ENCODE results near the gene TMEM52. TPM values are rescaled to one million over a fixed set of nuclear protein-coding genes. Genes with fewer than 3 reads are reported as not detected.
A peak's percentile ranks its signal among the peaks of the same experiment; 100 is the strongest.

Gene TMEM52
- total and polyA plus RNA-seq, 4 donors, result 2.6 to 13.1 (median 3.0) TPM

DNA sequence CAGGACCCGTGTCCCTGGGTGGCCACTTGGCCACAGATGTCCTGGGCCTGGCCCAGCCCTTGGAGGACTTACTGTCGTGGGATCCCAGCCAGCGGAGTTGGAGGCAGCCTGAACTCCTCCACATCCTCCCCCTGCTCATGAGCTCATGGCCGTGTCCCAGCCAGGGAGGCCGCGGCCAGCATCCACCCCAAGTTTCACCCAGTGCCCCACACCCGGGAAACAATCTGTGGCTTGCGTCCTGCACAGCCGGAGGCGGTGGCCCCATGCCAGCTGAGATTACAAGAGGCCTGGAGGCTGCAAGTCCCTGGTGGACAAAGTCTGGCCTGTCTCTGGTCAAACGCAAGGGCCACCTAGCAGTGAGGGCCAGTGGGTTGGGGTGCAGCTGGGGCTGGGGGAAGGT is 27.5 kb upstream of the TMEM52 start:
- WGBS, result 42% methylated on average over 11 of the region's 11 CpGs
- TF ChIP-seq RAD21 (IDR thresholded peaks at IDR 0.05) (peak in 1 of 2 donors; percentile 4), HNF4A (conservative IDR thresholded peaks at IDR 0.05) (peak in 1 of 2 donors; percentile 9), GABPA (IDR thresholded peaks at IDR 0.05 in 1 of 2, conservative IDR thresholded peaks at IDR 0.05 in 1 of 2) (no peak)
- Histone ChIP-seq H3K4me1 (ENCODE audit: control insufficient read depth in 4 of 4, insufficient read depth in 4 of 4, low read length in 3 of 4) (peaks cover 8 to 23% (median 19%) of the 10 kb centered on the region in 4 donors), H3K9me3 (ENCODE audit: control insufficient read depth in 4 of 4, low read length in 3 of 4) (peaks cover 0 to 1% (median 0%) of the 10 kb centered on the region in 4 donors), H3K9ac (ENCODE audit: low read depth in 1 of 2, low read length in 2 of 2) (no peak overlapping the region), H3K27ac (ENCODE audit: low read depth in 1 of 2, low read length in 2 of 2) (no peak overlapping the region), H3K27me3 (ENCODE audit: control insufficient read depth in 4 of 4, insufficient read depth in 4 of 4, low read length in 3 of 4) (no peaks in the 10 kb centered on the region), H3K4me3 (ENCODE audit: low read depth in 1 of 3, low read length in 3 of 3) (no peak overlapping the region), H3K36me3 (ENCODE audit: control insufficient read depth in 4 of 4, insufficient read depth in 3 of 4, low read depth in 1 of 4, low read length in 3 of 4) (no peaks in the 10 kb centered on the region)
- DNase-seq (ENCODE audit: low spot score), result no peak

DNA sequence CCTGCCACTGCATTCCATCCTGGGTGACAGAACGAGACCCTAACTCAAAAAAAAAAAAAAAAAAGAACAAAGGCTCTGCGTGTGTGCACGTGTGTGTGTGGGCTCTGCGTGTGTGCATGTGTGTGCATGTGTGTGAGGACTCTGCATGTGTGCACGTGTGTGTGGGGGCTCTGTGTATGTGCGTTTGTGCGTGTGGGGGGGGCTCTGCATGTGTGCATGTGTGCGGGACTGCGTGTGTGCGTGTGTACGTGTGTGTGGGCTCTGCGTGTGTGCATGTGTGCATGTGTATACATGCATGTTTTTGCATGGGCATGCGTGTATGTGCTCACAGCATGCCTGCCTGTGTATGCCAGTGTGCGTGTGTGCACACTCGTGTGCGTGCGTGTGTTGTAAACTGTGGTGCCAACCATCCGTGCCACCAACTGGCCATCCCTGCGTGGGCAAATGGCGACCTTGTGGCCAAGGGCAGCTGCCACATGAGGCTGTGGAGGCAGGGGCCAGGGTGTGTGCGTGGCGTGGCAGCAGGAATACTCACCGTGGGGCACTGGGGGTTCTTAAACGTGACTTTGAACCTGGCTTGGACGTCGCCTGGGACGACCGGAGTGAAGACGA is 26.8 kb upstream of the TMEM52 start:
- H3K27ac ChIP-seq (ENCODE audit: low read depth in 1 of 2, low read length in 2 of 2), result no peak overlapping the region
- 92% methylated on average over 29 of the region's 29 CpGs for WGBS

DNA sequence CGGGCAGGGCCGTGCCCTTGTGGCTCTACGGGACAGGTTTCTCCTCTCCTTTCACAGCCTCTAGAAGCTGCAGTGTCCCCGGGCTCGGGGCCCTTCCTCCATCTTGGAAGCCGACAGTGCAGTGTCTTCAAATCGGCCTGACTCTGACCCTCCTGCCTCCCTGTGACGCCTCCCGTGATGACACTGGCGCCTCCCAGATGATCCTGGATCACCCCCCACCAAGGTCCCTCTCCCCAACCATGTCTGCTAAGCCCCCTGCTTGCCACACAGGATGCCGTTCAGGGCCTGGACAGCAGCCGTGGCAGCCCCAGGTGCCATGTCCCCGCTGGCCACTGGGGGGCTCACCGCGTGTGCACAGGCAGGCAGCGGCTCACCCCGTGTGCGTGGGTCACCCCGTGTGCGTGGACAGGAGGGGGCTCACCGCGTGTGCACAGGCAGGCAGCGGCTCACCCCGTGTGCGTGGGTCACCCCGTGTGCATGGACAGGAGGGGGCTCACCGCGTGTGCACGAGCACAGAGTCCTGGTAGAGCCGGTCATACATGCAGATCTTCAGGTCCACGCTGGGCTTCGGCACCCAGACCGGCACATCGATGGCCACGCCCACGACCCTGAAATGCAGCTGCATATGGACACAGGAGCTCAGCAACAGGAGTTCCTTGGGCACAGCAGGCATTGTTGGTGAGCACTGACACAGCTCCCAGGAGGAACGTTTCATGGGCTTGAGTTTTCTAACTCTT is 24.9 kb upstream of the TMEM52 start:
- Histone ChIP-seq H3K4me3 (ENCODE audit: low read depth in 1 of 3, low read length in 3 of 3) (peak overlapping the region in 2 of 3 donors; percentile 9 to 29), H3K9me3 (ENCODE audit: control insufficient read depth in 4 of 4, low read length in 3 of 4) (no peaks in the 10 kb centered on the region), H3K27ac (ENCODE audit: low read depth in 1 of 2, low read length in 2 of 2) (no peak overlapping the region), H3K9ac (ENCODE audit: low read depth in 1 of 2, low read length in 2 of 2) (no peak overlapping the region), H3K27me3 (ENCODE audit: control insufficient read depth in 4 of 4, insufficient read depth in 4 of 4, low read length in 3 of 4) (no peaks in the 10 kb centered on the region), H3K36me3 (ENCODE audit: control insufficient read depth in 4 of 4, insufficient read depth in 3 of 4, low read depth in 1 of 4, low read length in 3 of 4) (no peaks in the 10 kb centered on the region), H3K4me1 (ENCODE audit: control insufficient read depth in 4 of 4, insufficient read depth in 4 of 4, low read length in 3 of 4) (peaks cover 10 to 29% (median 23%) of the 10 kb centered on the region in 4 donors)
- no peak for TF ChIP-seq RXRA (IDR thresholded peaks at IDR 0.05)
- TF ChIP-seq, protein P1, sequence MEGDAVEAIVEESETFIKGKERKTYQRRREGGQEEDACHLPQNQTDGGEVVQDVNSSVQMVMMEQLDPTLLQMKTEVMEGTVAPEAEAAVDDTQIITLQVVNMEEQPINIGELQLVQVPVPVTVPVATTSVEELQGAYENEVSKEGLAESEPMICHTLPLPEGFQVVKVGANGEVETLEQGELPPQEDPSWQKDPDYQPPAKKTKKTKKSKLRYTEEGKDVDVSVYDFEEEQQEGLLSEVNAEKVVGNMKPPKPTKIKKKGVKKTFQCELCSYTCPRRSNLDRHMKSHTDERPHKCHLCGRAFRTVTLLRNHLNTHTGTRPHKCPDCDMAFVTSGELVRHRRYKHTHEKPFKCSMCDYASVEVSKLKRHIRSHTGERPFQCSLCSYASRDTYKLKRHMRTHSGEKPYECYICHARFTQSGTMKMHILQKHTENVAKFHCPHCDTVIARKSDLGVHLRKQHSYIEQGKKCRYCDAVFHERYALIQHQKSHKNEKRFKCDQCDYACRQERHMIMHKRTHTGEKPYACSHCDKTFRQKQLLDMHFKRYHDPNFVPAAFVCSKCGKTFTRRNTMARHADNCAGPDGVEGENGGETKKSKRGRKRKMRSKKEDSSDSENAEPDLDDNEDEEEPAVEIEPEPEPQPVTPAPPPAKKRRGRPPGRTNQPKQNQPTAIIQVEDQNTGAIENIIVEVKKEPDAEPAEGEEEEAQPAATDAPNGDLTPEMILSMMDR (IDR thresholded peaks at IDR 0.05; ENCODE audit: low read depth, low read length, missing input control), result peak; percentile 73
- TF ChIP-seq TAF1 (conservative IDR thresholded peaks at IDR 0.05), result no peak
- TF ChIP-seq, protein P2, sequence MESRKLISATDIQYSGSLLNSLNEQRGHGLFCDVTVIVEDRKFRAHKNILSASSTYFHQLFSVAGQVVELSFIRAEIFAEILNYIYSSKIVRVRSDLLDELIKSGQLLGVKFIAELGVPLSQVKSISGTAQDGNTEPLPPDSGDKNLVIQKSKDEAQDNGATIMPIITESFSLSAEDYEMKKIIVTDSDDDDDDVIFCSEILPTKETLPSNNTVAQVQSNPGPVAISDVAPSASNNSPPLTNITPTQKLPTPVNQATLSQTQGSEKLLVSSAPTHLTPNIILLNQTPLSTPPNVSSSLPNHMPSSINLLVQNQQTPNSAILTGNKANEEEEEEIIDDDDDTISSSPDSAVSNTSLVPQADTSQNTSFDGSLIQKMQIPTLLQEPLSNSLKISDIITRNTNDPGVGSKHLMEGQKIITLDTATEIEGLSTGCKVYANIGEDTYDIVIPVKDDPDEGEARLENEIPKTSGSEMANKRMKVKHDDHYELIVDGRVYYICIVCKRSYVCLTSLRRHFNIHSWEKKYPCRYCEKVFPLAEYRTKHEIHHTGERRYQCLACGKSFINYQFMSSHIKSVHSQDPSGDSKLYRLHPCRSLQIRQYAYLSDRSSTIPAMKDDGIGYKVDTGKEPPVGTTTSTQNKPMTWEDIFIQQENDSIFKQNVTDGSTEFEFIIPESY (IDR thresholded peaks at IDR 0.05), result no peak
- peak in 1 of 2 donors; percentile 78 for TF ChIP-seq RAD21 (IDR thresholded peaks at IDR 0.05)
- TF ChIP-seq, protein P3, sequence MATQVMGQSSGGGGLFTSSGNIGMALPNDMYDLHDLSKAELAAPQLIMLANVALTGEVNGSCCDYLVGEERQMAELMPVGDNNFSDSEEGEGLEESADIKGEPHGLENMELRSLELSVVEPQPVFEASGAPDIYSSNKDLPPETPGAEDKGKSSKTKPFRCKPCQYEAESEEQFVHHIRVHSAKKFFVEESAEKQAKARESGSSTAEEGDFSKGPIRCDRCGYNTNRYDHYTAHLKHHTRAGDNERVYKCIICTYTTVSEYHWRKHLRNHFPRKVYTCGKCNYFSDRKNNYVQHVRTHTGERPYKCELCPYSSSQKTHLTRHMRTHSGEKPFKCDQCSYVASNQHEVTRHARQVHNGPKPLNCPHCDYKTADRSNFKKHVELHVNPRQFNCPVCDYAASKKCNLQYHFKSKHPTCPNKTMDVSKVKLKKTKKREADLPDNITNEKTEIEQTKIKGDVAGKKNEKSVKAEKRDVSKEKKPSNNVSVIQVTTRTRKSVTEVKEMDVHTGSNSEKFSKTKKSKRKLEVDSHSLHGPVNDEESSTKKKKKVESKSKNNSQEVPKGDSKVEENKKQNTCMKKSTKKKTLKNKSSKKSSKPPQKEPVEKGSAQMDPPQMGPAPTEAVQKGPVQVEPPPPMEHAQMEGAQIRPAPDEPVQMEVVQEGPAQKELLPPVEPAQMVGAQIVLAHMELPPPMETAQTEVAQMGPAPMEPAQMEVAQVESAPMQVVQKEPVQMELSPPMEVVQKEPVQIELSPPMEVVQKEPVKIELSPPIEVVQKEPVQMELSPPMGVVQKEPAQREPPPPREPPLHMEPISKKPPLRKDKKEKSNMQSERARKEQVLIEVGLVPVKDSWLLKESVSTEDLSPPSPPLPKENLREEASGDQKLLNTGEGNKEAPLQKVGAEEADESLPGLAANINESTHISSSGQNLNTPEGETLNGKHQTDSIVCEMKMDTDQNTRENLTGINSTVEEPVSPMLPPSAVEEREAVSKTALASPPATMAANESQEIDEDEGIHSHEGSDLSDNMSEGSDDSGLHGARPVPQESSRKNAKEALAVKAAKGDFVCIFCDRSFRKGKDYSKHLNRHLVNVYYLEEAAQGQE (IDR thresholded peaks at IDR 0.05), result peak; percentile 53
- no peak for TF ChIP-seq GABPA (IDR thresholded peaks at IDR 0.05 in 1 of 2, conservative IDR thresholded peaks at IDR 0.05 in 1 of 2)
- TF ChIP-seq HNF4G (IDR thresholded peaks at IDR 0.05), result no peak
- no peak for TF ChIP-seq EGR1 (IDR thresholded peaks at IDR 0.05; ENCODE audit: low read depth in 2 of 2)
- TF ChIP-seq, protein P4, sequence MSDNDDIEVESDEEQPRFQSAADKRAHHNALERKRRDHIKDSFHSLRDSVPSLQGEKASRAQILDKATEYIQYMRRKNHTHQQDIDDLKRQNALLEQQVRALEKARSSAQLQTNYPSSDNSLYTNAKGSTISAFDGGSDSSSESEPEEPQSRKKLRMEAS (IDR thresholded peaks at IDR 0.05), result no peak
- DNase-seq (ENCODE audit: low spot score), result peak; percentile 65
- 17% methylated on average over 37 of the region's 37 CpGs for WGBS

More for the DNA sequence above, 26.8 kb upstream of the TMEM52 start:
- Histone ChIP-seq H3K27me3 (ENCODE audit: control insufficient read depth in 4 of 4, insufficient read depth in 4 of 4, low read length in 3 of 4) (no peaks in the 10 kb centered on the region), H3K9me3 (ENCODE audit: control insufficient read depth in 4 of 4, low read length in 3 of 4) (no peaks in the 10 kb centered on the region), H3K4me3 (ENCODE audit: low read depth in 1 of 3, low read length in 3 of 3) (no peak overlapping the region), H3K36me3 (ENCODE audit: control insufficient read depth in 4 of 4, insufficient read depth in 3 of 4, low read depth in 1 of 4, low read length in 3 of 4) (no peaks in the 10 kb centered on the region), H3K9ac (ENCODE audit: low read depth in 1 of 2, low read length in 2 of 2) (no peak overlapping the region), H3K4me1 (ENCODE audit: control insufficient read depth in 4 of 4, insufficient read depth in 4 of 4, low read length in 3 of 4) (peaks cover 10 to 29% (median 23%) of the 10 kb centered on the region in 4 donors)
- TF ChIP-seq HNF4A (conservative IDR thresholded peaks at IDR 0.05), result no peak
- DNase-seq (ENCODE audit: low spot score), result no peak
